ENCODE data around the gene MCRIP1.

DNA sequence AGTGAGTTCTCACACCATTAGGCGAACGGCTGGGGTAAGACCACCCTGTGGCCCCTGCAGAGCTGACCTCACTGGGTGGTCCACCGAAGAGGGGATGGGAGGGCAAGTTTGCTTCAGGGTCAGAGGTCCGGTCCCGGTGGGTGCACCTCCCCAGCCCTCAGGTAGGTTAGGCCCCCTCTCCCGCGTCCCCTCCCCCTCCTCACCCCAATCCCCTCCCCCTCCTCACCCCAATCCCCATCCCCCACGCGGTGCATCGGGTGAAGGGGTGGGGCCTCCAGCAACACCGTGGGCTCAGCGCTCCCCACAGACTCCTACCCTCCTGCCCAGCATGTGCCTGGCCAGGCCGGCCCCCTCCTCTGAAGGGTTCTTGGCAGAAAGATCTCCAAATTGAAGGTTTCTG, 13.4 kb downstream of the MCRIP1 start:
- TF ChIP-seq NFYB (IDR thresholded peaks at IDR 0.05; ENCODE audit: insufficient read depth, low read depth, low read length) (no peak), POLR2A (IDR thresholded peaks at IDR 0.05; ENCODE audit: low read depth, low read length) (no peak), BHLHE40 (IDR thresholded peaks at IDR 0.05; ENCODE audit: borderline replicate concordance in 1 of 2, low read depth in 2 of 2, low read length in 1 of 2) (no peak), ESRRA (IDR thresholded peaks at IDR 0.05; ENCODE audit: low read length) (no peak), BRCA1 (IDR thresholded peaks at IDR 0.05; ENCODE audit: low read depth, low read length) (no peak), RELA (IDR thresholded peaks at IDR 0.05; ENCODE audit: borderline replicate concordance, partially characterized antibody) (no peak), BCL11A (IDR thresholded peaks at IDR 0.05; ENCODE audit: low read depth, low read length) (no peak), SUPT20H (IDR thresholded peaks at IDR 0.05; ENCODE audit: borderline replicate concordance, control insufficient read depth, low read depth, low read length) (no peak), TAF1 (IDR thresholded peaks at IDR 0.05; ENCODE audit: borderline replicate concordance, low read depth, low read length) (no peak), JUND (IDR thresholded peaks at IDR 0.05; ENCODE audit: low read depth, low read length) (no peak), FOXK2 (IDR thresholded peaks at IDR 0.05) (no peak)
- TF ChIP-seq, protein P1, sequence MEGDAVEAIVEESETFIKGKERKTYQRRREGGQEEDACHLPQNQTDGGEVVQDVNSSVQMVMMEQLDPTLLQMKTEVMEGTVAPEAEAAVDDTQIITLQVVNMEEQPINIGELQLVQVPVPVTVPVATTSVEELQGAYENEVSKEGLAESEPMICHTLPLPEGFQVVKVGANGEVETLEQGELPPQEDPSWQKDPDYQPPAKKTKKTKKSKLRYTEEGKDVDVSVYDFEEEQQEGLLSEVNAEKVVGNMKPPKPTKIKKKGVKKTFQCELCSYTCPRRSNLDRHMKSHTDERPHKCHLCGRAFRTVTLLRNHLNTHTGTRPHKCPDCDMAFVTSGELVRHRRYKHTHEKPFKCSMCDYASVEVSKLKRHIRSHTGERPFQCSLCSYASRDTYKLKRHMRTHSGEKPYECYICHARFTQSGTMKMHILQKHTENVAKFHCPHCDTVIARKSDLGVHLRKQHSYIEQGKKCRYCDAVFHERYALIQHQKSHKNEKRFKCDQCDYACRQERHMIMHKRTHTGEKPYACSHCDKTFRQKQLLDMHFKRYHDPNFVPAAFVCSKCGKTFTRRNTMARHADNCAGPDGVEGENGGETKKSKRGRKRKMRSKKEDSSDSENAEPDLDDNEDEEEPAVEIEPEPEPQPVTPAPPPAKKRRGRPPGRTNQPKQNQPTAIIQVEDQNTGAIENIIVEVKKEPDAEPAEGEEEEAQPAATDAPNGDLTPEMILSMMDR (IDR thresholded peaks at IDR 0.05 in 2 of 3, conservative IDR thresholded peaks at IDR 0.05 in 1 of 3; ENCODE audit: control insufficient read depth in 2 of 3, extremely low read depth in 1 of 3, insufficient read depth in 1 of 3, low read depth in 3 of 3, low read length in 3 of 3) = no peak
- TF ChIP-seq, protein P2, sequence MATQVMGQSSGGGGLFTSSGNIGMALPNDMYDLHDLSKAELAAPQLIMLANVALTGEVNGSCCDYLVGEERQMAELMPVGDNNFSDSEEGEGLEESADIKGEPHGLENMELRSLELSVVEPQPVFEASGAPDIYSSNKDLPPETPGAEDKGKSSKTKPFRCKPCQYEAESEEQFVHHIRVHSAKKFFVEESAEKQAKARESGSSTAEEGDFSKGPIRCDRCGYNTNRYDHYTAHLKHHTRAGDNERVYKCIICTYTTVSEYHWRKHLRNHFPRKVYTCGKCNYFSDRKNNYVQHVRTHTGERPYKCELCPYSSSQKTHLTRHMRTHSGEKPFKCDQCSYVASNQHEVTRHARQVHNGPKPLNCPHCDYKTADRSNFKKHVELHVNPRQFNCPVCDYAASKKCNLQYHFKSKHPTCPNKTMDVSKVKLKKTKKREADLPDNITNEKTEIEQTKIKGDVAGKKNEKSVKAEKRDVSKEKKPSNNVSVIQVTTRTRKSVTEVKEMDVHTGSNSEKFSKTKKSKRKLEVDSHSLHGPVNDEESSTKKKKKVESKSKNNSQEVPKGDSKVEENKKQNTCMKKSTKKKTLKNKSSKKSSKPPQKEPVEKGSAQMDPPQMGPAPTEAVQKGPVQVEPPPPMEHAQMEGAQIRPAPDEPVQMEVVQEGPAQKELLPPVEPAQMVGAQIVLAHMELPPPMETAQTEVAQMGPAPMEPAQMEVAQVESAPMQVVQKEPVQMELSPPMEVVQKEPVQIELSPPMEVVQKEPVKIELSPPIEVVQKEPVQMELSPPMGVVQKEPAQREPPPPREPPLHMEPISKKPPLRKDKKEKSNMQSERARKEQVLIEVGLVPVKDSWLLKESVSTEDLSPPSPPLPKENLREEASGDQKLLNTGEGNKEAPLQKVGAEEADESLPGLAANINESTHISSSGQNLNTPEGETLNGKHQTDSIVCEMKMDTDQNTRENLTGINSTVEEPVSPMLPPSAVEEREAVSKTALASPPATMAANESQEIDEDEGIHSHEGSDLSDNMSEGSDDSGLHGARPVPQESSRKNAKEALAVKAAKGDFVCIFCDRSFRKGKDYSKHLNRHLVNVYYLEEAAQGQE (IDR thresholded peaks at IDR 0.05; ENCODE audit: low read depth, low read length) = no peak
- TF ChIP-seq, protein P3, sequence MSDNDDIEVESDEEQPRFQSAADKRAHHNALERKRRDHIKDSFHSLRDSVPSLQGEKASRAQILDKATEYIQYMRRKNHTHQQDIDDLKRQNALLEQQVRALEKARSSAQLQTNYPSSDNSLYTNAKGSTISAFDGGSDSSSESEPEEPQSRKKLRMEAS (IDR thresholded peaks at IDR 0.05; ENCODE audit: low read depth, low read length) = no peak
